HG03139 (cell line): ENCODE results near the gene RAB43.
A peak's percentile ranks its signal among the peaks of the same experiment; 100 is the strongest.
"Not testable (repeated sequence)": the region's sequence is repeated elsewhere in the genome, so short reads cannot be mapped to it uniquely, and the experiment has no call there.

Experiments
- ATAC-seq: cut with Tn5 transposase; IDR thresholded peaks from one replicate; pipeline ENCODE4 v1.9.1; 2021; ENCODE audit not compliant: unreplicated experiment

Gene RAB43

DNA sequence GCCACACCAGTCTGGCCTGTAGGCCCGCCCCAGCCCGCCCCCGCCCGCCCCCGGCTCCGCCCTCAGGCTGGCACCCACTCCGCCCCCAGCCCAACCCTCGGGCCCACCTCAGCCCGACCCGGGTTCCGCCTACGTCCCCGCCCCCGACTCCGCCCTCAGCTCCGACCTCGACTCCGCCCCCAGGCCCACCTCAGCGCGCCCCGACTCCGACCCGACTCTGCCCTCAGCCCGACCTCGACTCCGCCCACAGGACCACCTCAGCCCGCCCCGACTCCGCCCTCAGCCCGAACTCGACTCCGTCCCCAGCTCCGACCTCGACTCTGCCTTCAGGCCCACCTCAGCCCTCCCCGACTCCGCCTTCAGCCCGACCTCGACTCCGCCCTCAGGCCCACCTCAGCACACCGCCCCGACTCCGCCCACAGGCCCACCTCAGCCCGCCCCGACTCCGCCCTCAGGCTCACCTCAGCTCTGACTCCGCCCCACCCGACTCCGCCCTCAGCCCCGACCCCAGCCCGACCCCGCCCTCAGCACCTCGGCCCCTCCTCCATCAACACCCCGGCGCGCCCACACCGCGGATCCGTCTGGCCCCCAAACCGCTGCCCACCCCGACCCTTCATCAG, at the start of gene RAB43:
RAB43 (minus strand) TSS at position 13 of the 620 bp plus-strand sequence. CDS start 315 bp downstream, outside the sequence.
- ATAC-seq: no peak

GRCh38 chr3:129166579-129167332, 45.2 kb upstream of the RAB43 start:
- no peak for ATAC-seq

DNA sequence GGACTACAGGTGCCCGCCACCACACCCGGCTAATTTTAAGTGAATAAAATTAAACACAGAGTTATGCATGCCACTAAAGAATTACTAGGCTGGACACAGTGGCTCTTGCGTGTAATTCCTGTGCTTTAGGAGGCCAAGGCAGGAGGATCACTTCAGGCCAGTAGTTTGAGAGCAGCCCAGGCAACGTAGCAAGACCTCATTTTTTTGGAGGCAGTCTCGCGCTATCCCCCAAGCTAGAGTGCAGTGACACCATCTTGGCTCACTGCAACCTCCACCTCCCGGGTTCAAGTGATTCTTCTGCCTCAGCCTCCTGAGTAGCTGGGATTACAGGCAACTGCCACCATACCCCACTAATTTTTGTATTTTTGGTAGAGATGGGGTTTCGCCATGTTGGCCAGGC, 44.0 kb upstream of the RAB43 start:
- not testable (repeated sequence) for ATAC-seq

GRCh38 chr3:129164500-129164899, 42.9 kb upstream of the RAB43 start:
- no peak for ATAC-seq

GRCh38 chr3:129162729-129163579, 41.4 kb upstream of the RAB43 start:
- no peak for ATAC-seq

GRCh38 chr3:129161860-129162271, 40.3 kb upstream of the RAB43 start:
- ATAC-seq: no peak

- ATAC-seq: peak; percentile 70
These were observed 39.6 kb upstream of the RAB43 start, which contains the start of gene ISY1 for GRCh38 chr3:129160891-129161859. Gene ISY1, minus strand, starts transcription at chr3:129161063. Its CDS starts 88 bp downstream, at chr3:129160975.

GRCh38 chr3:129144786-129145185, 23.2 kb upstream of the RAB43 start:
- no peak for ATAC-seq

DNA sequence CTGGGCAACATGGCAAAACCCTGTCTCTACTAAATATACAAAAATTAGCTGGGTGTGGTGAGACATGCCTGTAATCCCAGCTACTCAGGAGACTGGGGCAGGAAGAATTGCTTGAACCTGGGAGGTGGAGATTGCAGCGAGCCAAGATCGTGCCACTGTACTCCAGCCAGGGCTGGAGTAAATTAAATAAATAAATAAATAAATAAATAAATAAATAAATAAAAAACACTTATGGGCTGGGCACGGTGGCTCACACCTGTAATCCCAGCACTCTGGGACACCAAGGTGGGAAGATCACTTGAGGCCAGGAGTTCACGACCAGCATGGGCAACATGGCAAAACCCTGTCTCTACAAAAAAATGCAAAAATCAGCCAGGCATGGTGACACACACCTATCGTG, 19.4 kb upstream of the RAB43 start:
- ATAC-seq: not testable (repeated sequence)

- ATAC-seq: no peak
These were observed 18.3 kb upstream of the RAB43 start for GRCh38 chr3:129139911-129140310.

DNA sequence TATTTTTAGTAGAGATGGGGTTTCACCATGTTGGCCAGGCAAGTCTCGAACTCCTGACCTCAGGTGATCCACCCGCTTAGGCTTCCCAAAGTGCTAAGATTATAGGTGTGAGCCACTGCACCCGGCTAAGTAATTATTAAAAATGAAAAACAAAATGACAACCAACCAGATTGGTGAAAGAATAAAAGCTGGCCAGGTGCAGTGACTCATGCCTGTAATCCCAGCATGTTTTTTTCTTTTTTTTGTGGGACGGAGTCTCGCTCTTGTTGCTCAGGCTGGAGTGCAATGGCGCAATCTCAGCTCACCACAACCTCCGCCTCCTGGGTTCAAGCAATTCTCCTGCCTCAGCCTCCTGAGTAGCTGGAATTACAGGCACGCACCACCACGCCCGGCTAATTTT, 14.7 kb upstream of the RAB43 start:
- ATAC-seq: not testable (repeated sequence)

DNA sequence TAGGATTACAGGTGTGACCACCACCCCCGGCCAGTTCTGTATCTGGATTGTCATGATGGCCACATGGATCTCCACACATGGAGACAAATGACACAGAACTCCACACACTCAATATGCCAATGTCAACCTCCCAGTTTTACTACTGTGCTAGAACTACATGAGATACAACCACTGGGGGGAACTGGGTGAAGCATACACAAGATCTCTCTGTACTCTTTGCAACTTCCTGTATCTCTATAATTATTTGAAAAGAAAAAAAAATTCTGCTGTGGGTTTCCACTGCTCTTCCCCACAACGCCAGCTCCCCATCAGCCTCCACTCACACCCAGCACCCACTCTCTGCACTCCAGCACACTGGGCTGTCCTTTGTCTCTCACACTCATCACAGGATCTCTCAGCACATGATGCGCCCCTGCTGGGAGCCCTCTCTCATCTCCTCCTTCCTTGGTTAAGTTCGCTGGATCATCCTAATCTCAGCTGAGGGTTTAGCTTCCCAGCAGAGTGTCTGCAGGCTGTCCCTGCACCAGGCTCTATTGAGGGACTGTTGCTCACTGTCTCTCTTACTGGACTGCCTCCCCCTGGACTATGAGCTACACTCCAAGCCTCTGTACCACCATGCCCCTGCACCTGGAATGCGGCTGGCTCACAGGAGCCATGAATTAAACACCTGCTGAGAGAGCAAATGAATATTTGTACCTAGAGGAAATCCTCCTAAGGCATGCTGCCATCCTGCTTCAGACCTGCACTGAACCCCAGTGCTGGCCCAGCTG, 10.7 kb upstream of the RAB43 start:
- no peak for ATAC-seq

GRCh38 chr3:129131465-129132088, 10.0 kb upstream of the RAB43 start:
- ATAC-seq: no peak

DNA sequence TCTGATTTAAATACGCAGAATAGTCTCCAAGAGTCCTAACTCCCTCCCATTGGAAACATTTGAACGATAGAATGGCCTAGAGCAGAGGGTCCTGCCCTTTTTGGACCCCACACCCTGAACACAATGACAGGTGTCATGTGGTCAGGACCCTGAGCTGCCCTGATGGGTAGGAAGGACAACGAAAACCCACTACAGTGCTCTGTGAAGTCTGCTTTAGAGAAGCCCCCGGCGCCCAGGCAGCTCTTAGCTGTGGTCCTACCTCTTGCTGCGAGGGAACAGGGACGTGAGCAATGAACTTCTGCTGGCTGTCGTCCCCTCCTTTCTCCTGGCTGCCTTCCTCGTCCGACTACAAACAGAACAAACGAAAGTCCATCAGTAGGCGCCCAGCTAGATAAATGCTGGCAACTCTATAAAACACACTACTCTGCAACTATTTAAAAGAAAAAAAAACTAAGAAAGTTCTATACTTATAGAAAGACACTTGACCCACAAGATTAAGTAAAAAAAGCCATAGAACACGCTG, 8.7 kb upstream of the RAB43 start:
- no peak for ATAC-seq

DNA sequence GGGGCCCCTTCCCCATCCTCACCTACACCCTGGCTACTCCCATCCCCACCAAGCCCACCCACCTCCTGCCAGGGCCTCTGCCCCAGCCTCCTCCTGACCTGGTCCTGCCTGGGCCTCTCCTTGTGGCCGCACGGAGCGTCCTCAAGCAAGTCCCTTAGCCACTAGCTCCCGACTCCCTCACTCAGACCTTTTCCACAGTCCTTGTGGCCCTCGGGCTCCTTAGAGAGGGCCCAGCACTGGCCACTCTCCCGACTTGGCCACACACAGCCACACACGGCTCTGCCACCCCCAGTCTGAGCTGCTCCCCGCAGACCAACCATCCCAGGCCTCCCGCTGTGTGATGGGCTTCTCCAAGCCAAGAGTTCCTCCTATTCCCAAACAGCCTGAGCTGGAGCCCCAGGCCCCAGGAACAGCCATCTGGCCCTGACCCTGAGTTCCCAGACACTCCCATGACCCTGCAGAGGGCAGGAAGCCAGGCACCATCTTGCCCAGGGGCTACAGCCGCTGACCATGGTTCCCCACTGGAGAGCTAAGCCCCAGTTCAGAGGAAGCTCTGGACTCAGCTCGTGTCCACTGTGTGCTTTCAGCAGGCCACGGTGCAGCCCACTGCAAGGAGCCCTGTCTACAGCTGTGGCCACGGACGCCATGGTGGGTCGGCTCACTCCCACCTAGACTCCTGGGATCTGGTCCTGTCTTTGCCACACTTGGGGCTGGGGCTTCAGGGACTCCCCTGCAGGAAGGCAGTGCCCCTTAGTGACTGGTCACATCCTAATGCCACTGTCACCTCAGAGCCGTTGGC, 7.0 kb upstream of the RAB43 start:
- no peak for ATAC-seq

- ATAC-seq: no peak
These were observed 5.2 kb upstream of the RAB43 start for GRCh38 chr3:129126726-129127280.

DNA sequence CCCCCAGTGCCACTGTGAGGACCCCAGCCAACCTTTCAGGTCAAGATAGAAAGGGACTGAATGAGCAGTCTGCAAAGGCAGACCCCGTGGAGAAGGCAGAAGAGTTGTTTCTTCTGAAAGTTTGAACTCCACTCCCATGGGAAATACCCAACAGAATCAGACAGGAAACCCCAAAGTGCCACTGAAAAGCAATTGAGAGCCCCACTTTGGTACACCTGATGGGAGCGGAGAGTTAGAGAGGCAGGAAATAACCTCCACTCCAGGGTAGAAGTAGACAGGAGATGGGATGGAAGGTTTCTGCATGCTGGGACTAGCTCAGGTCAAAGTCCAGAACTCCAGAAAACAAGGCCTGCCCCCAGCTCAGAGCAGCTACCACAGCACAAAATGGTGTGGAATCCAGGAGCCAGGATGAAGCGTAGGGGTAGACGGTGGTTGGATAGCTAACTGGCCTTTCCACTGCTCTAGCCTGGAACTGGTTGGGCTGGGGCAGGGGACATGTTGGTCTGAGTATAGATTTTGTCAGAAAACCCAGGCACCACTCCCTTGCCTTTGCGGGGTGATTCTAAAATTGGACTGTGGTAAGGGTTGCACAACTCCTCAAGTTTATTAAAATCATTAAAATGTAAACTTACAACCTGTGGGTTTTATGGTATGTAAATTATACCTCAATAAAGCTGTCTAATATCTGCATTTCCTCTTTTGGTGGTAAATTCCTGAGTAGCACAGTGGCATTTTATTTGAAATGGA, 1.9 kb upstream of the RAB43 start:
- ATAC-seq: no peak
